ENCODE results near the gene CRYZL1. TPM values are rescaled to one million over a fixed set of nuclear protein-coding genes. Genes with fewer than 3 reads are reported as not detected.

CRYZL1 gene
- total and polyA plus RNA-seq, 2 donors (not counting 1 experiment from before 2014, with no cell fraction given) = 30.7 to 72.6 TPM

DNA sequence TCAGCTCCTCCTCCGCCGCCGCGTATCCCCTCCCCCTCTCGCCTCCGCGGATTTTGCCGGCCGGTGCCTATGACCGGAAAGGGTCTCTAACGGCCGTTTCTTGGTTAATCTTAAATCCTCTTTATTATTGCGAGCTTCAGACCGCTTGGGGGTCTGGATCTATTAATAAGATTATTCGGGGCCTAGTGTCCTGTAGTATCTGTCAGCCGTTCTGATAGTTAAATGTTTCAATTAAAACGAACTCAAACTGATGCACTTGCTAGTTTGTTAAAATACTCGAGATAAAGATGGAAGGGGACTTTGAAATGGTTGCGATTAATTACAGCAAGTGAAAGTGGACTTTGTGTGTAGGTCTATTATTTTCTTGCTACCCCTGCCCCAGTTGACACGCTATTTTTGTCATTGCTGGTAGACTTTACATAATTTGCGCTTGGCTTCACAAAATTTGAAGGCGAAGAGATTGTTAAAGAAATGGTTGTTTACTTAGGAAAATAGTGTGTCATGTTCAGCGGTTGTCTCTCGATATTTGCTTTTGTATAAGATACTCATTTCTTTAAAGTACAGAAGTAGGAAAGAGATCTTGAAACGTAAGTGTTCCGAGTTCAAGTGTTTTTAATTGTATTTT is 97.9 kb downstream of the CRYZL1 start:
- Histone ChIP-seq H3K4me3 (replicated peaks in 1 of 4; ENCODE audit: control extremely low read depth in 1 of 4, insufficient read depth in 1 of 4, low read depth in 3 of 4, low read length in 4 of 4) (peak overlapping the region; percentile 65 to 97 (median 78)), H3K27ac (ENCODE audit: insufficient read depth, low read length) (peak overlapping the region; percentile 99), H3K36me3 (ENCODE audit: control insufficient read depth, insufficient read depth, low read length) (peaks cover 2% of the 10 kb centered on the region), H3K27me3 (ENCODE audit: control insufficient read depth, insufficient read depth, low read length) (no peaks in the 10 kb centered on the region), H3K79me2 (ENCODE audit: control insufficient read depth, insufficient read depth, low read length) (peaks cover 79% of the 10 kb centered on the region), H3K9ac (ENCODE audit: insufficient read depth, low read length) (peak overlapping the region; percentile 98), H3K4me1 (ENCODE audit: control insufficient read depth, extremely low read depth, insufficient read depth, low read length) (peaks cover 7% of the 10 kb centered on the region), H3K4me2 (ENCODE audit: extremely low read depth, insufficient read depth, low read length) (peak overlapping the region; percentile 84), H4K20me1 (ENCODE audit: control insufficient read depth, extremely low read depth, insufficient read depth, low read length) (peaks cover 7% of the 10 kb centered on the region), H3K9me3 (ENCODE audit: control insufficient read depth, insufficient read depth, low read depth, low read length) (no peaks in the 10 kb centered on the region), H2AFZ (ENCODE audit: low read length) (no peak overlapping the region)
- TF ChIP-seq EZH2 (IDR thresholded peaks at IDR 0.05; ENCODE audit: low read length, missing control alignments) = no peak
- TF ChIP-seq, protein P1, sequence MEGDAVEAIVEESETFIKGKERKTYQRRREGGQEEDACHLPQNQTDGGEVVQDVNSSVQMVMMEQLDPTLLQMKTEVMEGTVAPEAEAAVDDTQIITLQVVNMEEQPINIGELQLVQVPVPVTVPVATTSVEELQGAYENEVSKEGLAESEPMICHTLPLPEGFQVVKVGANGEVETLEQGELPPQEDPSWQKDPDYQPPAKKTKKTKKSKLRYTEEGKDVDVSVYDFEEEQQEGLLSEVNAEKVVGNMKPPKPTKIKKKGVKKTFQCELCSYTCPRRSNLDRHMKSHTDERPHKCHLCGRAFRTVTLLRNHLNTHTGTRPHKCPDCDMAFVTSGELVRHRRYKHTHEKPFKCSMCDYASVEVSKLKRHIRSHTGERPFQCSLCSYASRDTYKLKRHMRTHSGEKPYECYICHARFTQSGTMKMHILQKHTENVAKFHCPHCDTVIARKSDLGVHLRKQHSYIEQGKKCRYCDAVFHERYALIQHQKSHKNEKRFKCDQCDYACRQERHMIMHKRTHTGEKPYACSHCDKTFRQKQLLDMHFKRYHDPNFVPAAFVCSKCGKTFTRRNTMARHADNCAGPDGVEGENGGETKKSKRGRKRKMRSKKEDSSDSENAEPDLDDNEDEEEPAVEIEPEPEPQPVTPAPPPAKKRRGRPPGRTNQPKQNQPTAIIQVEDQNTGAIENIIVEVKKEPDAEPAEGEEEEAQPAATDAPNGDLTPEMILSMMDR (conservative IDR thresholded peaks at IDR 0.05 in 1 of 2, IDR thresholded peaks at IDR 0.05 in 1 of 2; ENCODE audit: low read depth in 1 of 2, low read length in 2 of 2) = no peak
- no peak for DNase-seq (ENCODE audit: low read depth in 2 of 2)

DNA sequence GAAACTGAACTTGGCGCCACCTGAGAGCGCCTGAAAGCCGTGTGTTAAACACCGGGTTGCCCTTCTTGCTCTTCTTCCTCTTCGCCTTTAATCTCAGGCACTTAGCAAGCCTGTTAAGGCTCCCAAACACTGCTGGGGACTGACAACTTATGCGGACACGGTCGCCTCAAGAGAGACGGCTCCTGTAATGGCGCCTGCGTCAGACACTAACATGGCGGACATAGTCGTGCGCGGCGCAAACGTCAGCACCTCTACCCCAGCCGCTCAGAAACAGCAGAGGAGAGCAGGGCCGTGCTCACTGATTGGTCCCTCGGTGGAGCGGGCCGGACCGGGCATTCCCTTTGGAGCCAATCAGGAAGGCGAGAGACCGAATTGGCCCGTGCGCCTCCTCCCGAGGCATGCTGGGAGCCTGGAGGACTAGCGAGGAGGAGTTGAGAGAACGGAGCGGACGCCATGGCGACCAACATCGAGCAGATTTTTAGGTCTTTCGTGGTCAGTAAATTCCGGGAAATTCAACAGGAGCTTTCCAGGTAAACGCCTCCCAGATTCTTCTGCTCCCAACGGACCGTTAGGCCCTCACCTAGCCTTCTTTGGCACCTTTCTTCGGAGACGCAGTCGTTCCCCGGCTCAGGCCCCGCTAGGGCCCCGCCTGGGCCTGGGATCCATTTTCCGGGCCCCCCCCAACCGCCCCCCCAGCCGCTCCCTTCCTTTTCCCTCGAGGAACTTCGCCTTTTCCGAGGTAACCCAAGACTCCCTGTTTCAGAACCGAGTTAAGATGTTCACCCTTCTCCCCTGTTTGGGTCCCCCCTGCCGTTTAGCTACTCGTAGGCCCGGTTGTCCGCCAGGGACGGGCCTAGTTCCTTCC is 98.7 kb downstream of the CRYZL1 start, which contains the start of gene SON:
SON (plus strand) TSS at position 399 of the 865 bp plus-strand sequence; CDS start at position 454, 55 bp downstream.
- peak within 1 kb of the TSS; percentile 84 for H3K4me2 ChIP-seq (ENCODE audit: extremely low read depth, insufficient read depth, low read length)
- peaks cover 2% of the 10 kb centered on the region for H3K36me3 ChIP-seq (ENCODE audit: control insufficient read depth, insufficient read depth, low read length)
- peak within 1 kb of the TSS; percentile 76 for H2AFZ ChIP-seq (ENCODE audit: low read length)
- peak; percentile 99 for DNase-seq (ENCODE audit: low read depth in 2 of 2)
- peaks cover 7% of the 10 kb centered on the region for H3K4me1 ChIP-seq (ENCODE audit: control insufficient read depth, extremely low read depth, insufficient read depth, low read length)
- TF ChIP-seq, protein P1 (conservative IDR thresholded peaks at IDR 0.05 in 1 of 2, IDR thresholded peaks at IDR 0.05 in 1 of 2; ENCODE audit: low read depth in 1 of 2, low read length in 2 of 2) = no peak
- TF ChIP-seq EZH2 (IDR thresholded peaks at IDR 0.05; ENCODE audit: low read length, missing control alignments) = no peak
- H3K4me3 ChIP-seq (replicated peaks in 1 of 4; ENCODE audit: control extremely low read depth in 1 of 4, insufficient read depth in 1 of 4, low read depth in 3 of 4, low read length in 4 of 4) = peak within 1 kb of the TSS; percentile 65 to 97 (median 78)
- H4K20me1 ChIP-seq (ENCODE audit: control insufficient read depth, extremely low read depth, insufficient read depth, low read length) = peaks cover 7% of the 10 kb centered on the region
- H3K27me3 ChIP-seq (ENCODE audit: control insufficient read depth, insufficient read depth, low read length) = no peaks in the 10 kb centered on the region
- H3K27ac ChIP-seq (ENCODE audit: insufficient read depth, low read length) = peak within 1 kb of the TSS; percentile 99
- H3K9me3 ChIP-seq (ENCODE audit: control insufficient read depth, insufficient read depth, low read depth, low read length) = no peaks in the 10 kb centered on the region
- H3K9ac ChIP-seq (ENCODE audit: insufficient read depth, low read length) = peak within 1 kb of the TSS; percentile 98
- peaks cover 75% of the 10 kb centered on the region for H3K79me2 ChIP-seq (ENCODE audit: control insufficient read depth, insufficient read depth, low read length)
